NT2/D1 (cell line): Measurements from ENCODE around the gene SEC24D.

Source experiments
- SUZ12 ChIP-seq: IDR thresholded peaks from 2 replicates; pipeline ENCODE4 v1.6.1; 2011; ENCODE audit not compliant: insufficient read length, insufficient read depth; ENCODE audit errors: extremely low read depth
- YY1 ChIP-seq: IDR thresholded peaks from 2 replicates; pipeline ENCODE4 v1.6.1; 2011; ENCODE audit not compliant: insufficient read length, insufficient read depth
- ZNF274 ChIP-seq: IDR thresholded peaks from 2 replicates; pipeline ENCODE4 v1.6.1; 2011; ENCODE audit warnings: mild to moderate bottlenecking, low read depth, low read length

DNA sequence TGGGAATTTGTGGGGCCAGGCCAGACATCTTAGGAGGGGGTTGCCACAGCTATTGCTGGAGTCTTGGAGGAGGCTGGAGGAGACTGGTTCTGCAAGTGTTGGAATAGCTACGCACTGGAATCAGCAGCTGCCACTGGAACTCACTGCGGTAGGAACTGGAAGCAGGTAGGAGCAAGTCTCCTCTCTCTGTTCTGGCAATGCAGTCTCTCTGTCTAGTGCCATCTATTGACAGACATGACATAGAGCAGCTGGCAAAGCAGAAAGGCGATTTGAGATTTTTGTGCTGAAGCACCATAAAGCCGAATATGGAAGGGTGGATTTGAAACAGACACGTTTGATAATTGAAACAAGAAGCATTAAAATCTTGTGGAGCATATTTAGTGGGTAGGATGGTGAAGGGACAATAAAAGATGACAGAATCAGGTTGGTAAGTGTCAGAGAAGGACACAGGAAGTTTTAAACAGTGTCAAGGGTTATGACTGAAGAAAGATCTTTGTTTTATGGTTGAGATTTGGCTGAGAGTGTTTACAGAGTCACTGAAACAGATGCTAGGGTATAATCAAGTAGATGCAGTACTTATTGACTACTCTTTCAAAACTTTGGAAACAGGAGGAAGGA is 29.3 kb upstream of the SEC24D start:
- no peak for TF ChIP-seq ZNF274
- TF ChIP-seq YY1: no peak
- no peak for TF ChIP-seq SUZ12
